ENCODE data around the gene STAT3.
"Not testable (repeated sequence)": the region's sequence is repeated elsewhere in the genome, so short reads cannot be mapped to it uniquely, and the experiment has no call there.

Gene STAT3

GRCh38 chr17:42312285-42313130 lies 75.7 kb downstream of the STAT3 start:
- DNase-seq: peak; percentile 71 to 73

- DNase-seq: no peak
Measured at GRCh38 chr17:42312035-42312284, 76.3 kb downstream of the STAT3 start.

- no peak for DNase-seq
Measured at GRCh38 chr17:42311240-42312034, 76.8 kb downstream of the STAT3 start.

- no peak for DNase-seq
Measured at GRCh38 chr17:42310787-42311215, 77.4 kb downstream of the STAT3 start.

- no peak for DNase-seq
Measured at GRCh38 chr17:42309986-42310786, 78.1 kb downstream of the STAT3 start.

- no peak for DNase-seq
Measured at GRCh38 chr17:42309142-42309541, 79.1 kb downstream of the STAT3 start.

- no peak for DNase-seq
Measured at GRCh38 chr17:42308446-42308845, 79.8 kb downstream of the STAT3 start.

GRCh38 chr17:42307362-42307927 lies 80.8 kb downstream of the STAT3 start:
- DNase-seq: no peak

GRCh38 chr17:42306385-42306667 lies 81.9 kb downstream of the STAT3 start:
- DNase-seq: no peak

- no peak for DNase-seq
Measured at GRCh38 chr17:42305543-42306384, 82.5 kb downstream of the STAT3 start.

GRCh38 chr17:42305031-42305330 lies 83.3 kb downstream of the STAT3 start:
- DNase-seq: not testable (repeated sequence)

GRCh38 chr17:42304187-42305030 lies 83.8 kb downstream of the STAT3 start:
- no peak for DNase-seq

- no peak for DNase-seq
Measured at GRCh38 chr17:42303694-42304093, 84.5 kb downstream of the STAT3 start.

- no peak for DNase-seq
Measured at GRCh38 chr17:42301022-42301421, 87.2 kb downstream of the STAT3 start.

- DNase-seq: not testable (repeated sequence)
Measured at GRCh38 chr17:42299913-42300312, 88.3 kb downstream of the STAT3 start.

- not testable (repeated sequence) for DNase-seq
Measured at GRCh38 chr17:42299361-42299760, 88.9 kb downstream of the STAT3 start.

- not testable (repeated sequence) for DNase-seq
Measured at GRCh38 chr17:42297775-42298174, 90.5 kb downstream of the STAT3 start.

- no peak for DNase-seq
Measured at GRCh38 chr17:42296012-42296411, 92.2 kb downstream of the STAT3 start.

GRCh38 chr17:42294469-42295398 lies 93.5 kb downstream of the STAT3 start:
- DNase-seq: no peak

- DNase-seq: no peak
Measured at GRCh38 chr17:42291129-42291528, 97.1 kb downstream of the STAT3 start.

Data from activated CD4-positive, alpha-beta T cell treated with anti-CD3 and anti-CD28 coated beads for 4 hours (primary cell).